BLaER1 (cell line): ENCODE results near the gene RAP1GDS1.
"Not testable (repeated sequence)": the region's sequence is repeated elsewhere in the genome, so short reads cannot be mapped to it uniquely, and the experiment has no call there.

Source experiments
- H3K27ac ChIP-seq: shearing (Covaris generic); formaldehyde crosslinking; 2 replicates; pipeline ENCODE4 v1.8.1; 2022
- H3K27me3 ChIP-seq: shearing (Covaris generic); formaldehyde crosslinking; 2 replicates; pipeline ENCODE4 v1.8.1; 2022
- H3K36me3 ChIP-seq: shearing (Covaris generic); formaldehyde crosslinking; 2 replicates; pipeline ENCODE4 v1.8.1; 2022
- H3K4me1 ChIP-seq: shearing (Covaris generic); formaldehyde crosslinking; 2 replicates; pipeline ENCODE4 v1.8.1; 2022
- H3K4me2 ChIP-seq: shearing (Covaris generic); formaldehyde crosslinking; 2 replicates; pipeline ENCODE4 v1.8.1; 2022
- H3K4me3 ChIP-seq: shearing (Covaris generic); formaldehyde crosslinking; 2 replicates; pipeline ENCODE4 v1.8.1; 2022
- H3K9ac ChIP-seq: shearing (Covaris generic); formaldehyde crosslinking; 2 replicates; pipeline ENCODE4 v1.8.1; 2022
- H3K9me3 ChIP-seq: shearing (Covaris generic); formaldehyde crosslinking; 2 replicates; pipeline ENCODE4 v1.8.1; 2022
- H4K20me1 ChIP-seq: shearing (Covaris generic); formaldehyde crosslinking; 2 replicates; pipeline ENCODE4 v1.8.1; 2022
- Cebpa-rat ChIP-seq: shearing (Covaris generic); IDR thresholded peaks from 2 replicates; pipeline ENCODE4 v1.8.1; 2022

The RAP1GDS1 gene

GRCh38 chr4:98470366-98470765, 209.2 kb downstream of the RAP1GDS1 start:
- Histone ChIP-seq H3K27ac (no peak overlapping the region), H3K36me3 (no peaks in the 10 kb centered on the region), H3K4me2 (no peak overlapping the region), H3K4me1 (peaks cover 15% of the 10 kb centered on the region), H3K4me3 (no peak overlapping the region), H3K9me3 (no peaks in the 10 kb centered on the region), H4K20me1 (no peaks in the 10 kb centered on the region), H3K27me3 (no peaks in the 10 kb centered on the region), H3K9ac (no peak overlapping the region)
- no peak for TF ChIP-seq Cebpa-rat

GRCh38 chr4:98470831-98471230, 209.6 kb downstream of the RAP1GDS1 start:
- Histone ChIP-seq H3K27ac (no peak overlapping the region), H4K20me1 (no peaks in the 10 kb centered on the region), H3K36me3 (no peaks in the 10 kb centered on the region), H3K4me1 (peaks cover 15% of the 10 kb centered on the region), H3K4me3 (no peak overlapping the region), H3K4me2 (no peak overlapping the region), H3K9me3 (no peaks in the 10 kb centered on the region), H3K9ac (no peak overlapping the region), H3K27me3 (no peaks in the 10 kb centered on the region)
- no peak for TF ChIP-seq Cebpa-rat

GRCh38 chr4:98473046-98473445, 211.9 kb downstream of the RAP1GDS1 start:
- no peak overlapping the region for H3K27ac ChIP-seq

GRCh38 chr4:98474408-98474844, 213.2 kb downstream of the RAP1GDS1 start:
- Histone ChIP-seq H3K4me1 (peaks cover 4% of the 10 kb centered on the region; the same call in 1 of the 2 replicates), H3K27ac (no peak overlapping the region), H3K9me3 (no peaks in the 10 kb centered on the region), H3K4me3 (no peak overlapping the region), H3K4me2 (no peak overlapping the region), H4K20me1 (no peaks in the 10 kb centered on the region), H3K9ac (no peak overlapping the region), H3K27me3 (no peaks in the 10 kb centered on the region), H3K36me3 (no peaks in the 10 kb centered on the region)
- TF ChIP-seq Cebpa-rat, result no peak

More at GRCh38 chr4:98473046-98473445, 211.9 kb downstream of the RAP1GDS1 start:
- Histone ChIP-seq H3K4me1 (peaks cover 10% of the 10 kb centered on the region), H4K20me1 (no peaks in the 10 kb centered on the region), H3K9me3 (no peaks in the 10 kb centered on the region), H3K36me3 (no peaks in the 10 kb centered on the region), H3K4me3 (no peak overlapping the region), H3K27me3 (no peaks in the 10 kb centered on the region), H3K4me2 (no peak overlapping the region), H3K9ac (no peak overlapping the region)
- TF ChIP-seq Cebpa-rat, result no peak

- Histone ChIP-seq H3K4me2 (no peak overlapping the region), H3K9me3 (no peaks in the 10 kb centered on the region), H3K27ac (no peak overlapping the region), H3K4me3 (no peak overlapping the region), H3K36me3 (no peaks in the 10 kb centered on the region), H3K4me1 (no peaks in the 10 kb centered on the region), H3K27me3 (no peaks in the 10 kb centered on the region), H3K9ac (no peak overlapping the region), H4K20me1 (no peaks in the 10 kb centered on the region)
- TF ChIP-seq Cebpa-rat, result no peak
Measured at GRCh38 chr4:98476891-98477290, 215.7 kb downstream of the RAP1GDS1 start.

GRCh38 chr4:98479590-98479989, 218.4 kb downstream of the RAP1GDS1 start:
- not testable (repeated sequence) for H3K4me2 ChIP-seq, H3K27me3 ChIP-seq, H3K4me3 ChIP-seq

GRCh38 chr4:98480535-98480934, 219.4 kb downstream of the RAP1GDS1 start:
- Histone ChIP-seq H4K20me1 (no peaks in the 10 kb centered on the region), H3K27ac (no peak overlapping the region), H3K4me1 (no peaks in the 10 kb centered on the region), H3K4me3 (no peak overlapping the region), H3K9ac (no peak overlapping the region), H3K9me3 (no peaks in the 10 kb centered on the region), H3K27me3 (no peaks in the 10 kb centered on the region), H3K36me3 (no peaks in the 10 kb centered on the region), H3K4me2 (no peak overlapping the region)
- no peak for TF ChIP-seq Cebpa-rat

More at GRCh38 chr4:98479590-98479989, 218.4 kb downstream of the RAP1GDS1 start:
- H4K20me1 ChIP-seq, H3K4me1 ChIP-seq, H3K9me3 ChIP-seq, H3K27ac ChIP-seq, H3K36me3 ChIP-seq, H3K9ac ChIP-seq: not testable (repeated sequence)

GRCh38 chr4:98481167-98481566, 220.0 kb downstream of the RAP1GDS1 start:
- Histone ChIP-seq H3K27me3 (no peaks in the 10 kb centered on the region), H3K27ac (no peak overlapping the region), H3K4me1 (no peaks in the 10 kb centered on the region), H3K4me2 (no peak overlapping the region), H3K9me3 (no peaks in the 10 kb centered on the region), H4K20me1 (no peaks in the 10 kb centered on the region), H3K9ac (no peak overlapping the region), H3K36me3 (no peaks in the 10 kb centered on the region), H3K4me3 (no peak overlapping the region)
- no peak for TF ChIP-seq Cebpa-rat

- no peaks in the 10 kb centered on the region for H3K27me3 ChIP-seq
- H3K27ac ChIP-seq, result no peak overlapping the region
- no peaks in the 10 kb centered on the region for H3K36me3 ChIP-seq
- H4K20me1 ChIP-seq, result no peaks in the 10 kb centered on the region
- H3K9ac ChIP-seq, result no peak overlapping the region
- H3K4me1 ChIP-seq, result no peaks in the 10 kb centered on the region
- no peak overlapping the region for H3K4me2 ChIP-seq
- TF ChIP-seq Cebpa-rat, result no peak
- H3K9me3 ChIP-seq, result no peaks in the 10 kb centered on the region
- no peak overlapping the region for H3K4me3 ChIP-seq
Measured at GRCh38 chr4:98482503-98482846, 221.3 kb downstream of the RAP1GDS1 start.

GRCh38 chr4:98482847-98483806, 221.9 kb downstream of the RAP1GDS1 start:
- Histone ChIP-seq H3K36me3 (no peaks in the 10 kb centered on the region), H3K9ac (no peak overlapping the region), H3K4me2 (no peak overlapping the region), H3K4me1 (no peaks in the 10 kb centered on the region), H3K27me3 (no peaks in the 10 kb centered on the region), H3K9me3 (no peaks in the 10 kb centered on the region), H3K4me3 (no peak overlapping the region), H3K27ac (no peak overlapping the region), H4K20me1 (no peaks in the 10 kb centered on the region)
- TF ChIP-seq Cebpa-rat, result no peak
